Measurements from ENCODE around the gene ANO7.

- TF ChIP-seq CTCF (conservative IDR thresholded peaks at IDR 0.05; ENCODE audit: low read length) = no peak
- no peak for TF ChIP-seq EZH2phosphoT487 (IDR thresholded peaks at IDR 0.05; ENCODE audit: borderline replicate concordance, low read depth, low read length)
These were observed 51.2 kb downstream of the ANO7 start for GRCh38 chr2:241239552-241240202.
